Measurements from ENCODE around the gene DCDC2C.

DNA sequence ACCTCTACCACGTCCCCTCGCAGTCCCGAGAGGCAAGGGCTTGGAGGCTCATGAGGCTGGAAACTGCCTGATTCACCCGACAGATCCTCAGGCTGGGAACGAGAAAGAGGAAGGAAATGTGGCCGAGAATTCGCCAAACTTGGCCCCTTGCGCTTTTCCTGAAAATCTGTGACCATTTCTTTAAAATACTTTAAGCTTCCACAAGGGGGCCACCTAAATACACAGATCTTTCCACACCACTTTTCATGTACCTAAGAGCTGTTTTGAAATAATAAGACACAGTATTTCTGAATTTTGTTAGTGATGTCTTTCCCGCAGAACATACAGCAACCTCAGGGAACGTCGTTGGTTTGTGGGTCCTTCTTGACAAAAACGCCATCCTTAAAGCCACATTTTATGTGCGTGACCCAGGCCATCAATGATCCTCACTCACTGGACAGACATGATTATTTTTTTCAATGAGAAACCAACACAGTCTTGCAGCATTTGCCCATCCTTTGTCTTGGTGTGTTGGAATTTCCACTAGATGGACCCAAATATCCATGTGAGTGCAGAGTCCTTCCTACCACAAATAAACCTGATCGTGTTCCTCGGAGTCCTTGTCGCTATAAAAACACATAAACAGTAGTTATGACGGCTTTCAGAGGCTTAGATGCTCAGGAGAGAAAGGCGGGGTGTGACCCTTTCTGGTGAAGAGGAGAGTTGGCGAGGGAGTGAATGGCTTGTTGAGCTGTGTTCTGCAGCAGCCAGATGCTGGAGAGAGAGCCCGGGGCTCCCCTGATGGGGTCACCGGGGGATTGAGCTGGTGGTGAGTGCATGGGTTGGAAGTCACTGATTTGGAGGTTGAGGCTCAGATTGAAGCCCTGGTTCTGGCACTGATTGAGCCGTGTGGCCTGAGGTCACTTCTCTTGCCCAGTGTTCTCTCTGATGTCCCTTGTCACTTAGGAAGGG lies 25.0 kb downstream of the DCDC2C start:
- no peak for TF ChIP-seq EZH2 (IDR thresholded peaks at IDR 0.05; ENCODE audit: borderline replicate concordance, low read length)
- TF ChIP-seq, protein P1, sequence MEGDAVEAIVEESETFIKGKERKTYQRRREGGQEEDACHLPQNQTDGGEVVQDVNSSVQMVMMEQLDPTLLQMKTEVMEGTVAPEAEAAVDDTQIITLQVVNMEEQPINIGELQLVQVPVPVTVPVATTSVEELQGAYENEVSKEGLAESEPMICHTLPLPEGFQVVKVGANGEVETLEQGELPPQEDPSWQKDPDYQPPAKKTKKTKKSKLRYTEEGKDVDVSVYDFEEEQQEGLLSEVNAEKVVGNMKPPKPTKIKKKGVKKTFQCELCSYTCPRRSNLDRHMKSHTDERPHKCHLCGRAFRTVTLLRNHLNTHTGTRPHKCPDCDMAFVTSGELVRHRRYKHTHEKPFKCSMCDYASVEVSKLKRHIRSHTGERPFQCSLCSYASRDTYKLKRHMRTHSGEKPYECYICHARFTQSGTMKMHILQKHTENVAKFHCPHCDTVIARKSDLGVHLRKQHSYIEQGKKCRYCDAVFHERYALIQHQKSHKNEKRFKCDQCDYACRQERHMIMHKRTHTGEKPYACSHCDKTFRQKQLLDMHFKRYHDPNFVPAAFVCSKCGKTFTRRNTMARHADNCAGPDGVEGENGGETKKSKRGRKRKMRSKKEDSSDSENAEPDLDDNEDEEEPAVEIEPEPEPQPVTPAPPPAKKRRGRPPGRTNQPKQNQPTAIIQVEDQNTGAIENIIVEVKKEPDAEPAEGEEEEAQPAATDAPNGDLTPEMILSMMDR (IDR thresholded peaks at IDR 0.05; ENCODE audit: low read length) = peak; percentile 67
